GM12891 (cell line): ENCODE measurements around the gene ART4.

Experiments
- DNase-seq: peaks from one replicate; pipeline ENCODE4 v3.0.0; 2011; ENCODE audit warnings: low spot score; ENCODE audit not compliant: insufficient read length
- FAIRE-seq: peaks from 2 replicates; lab custom pipeline; 2011; peaks lifted over from hg19 to GRCh38; lab: Jason Lieb, UNC
- PAX5 ChIP-seq: IDR thresholded peaks from 2 replicates; pipeline ENCODE4 v1.6.1; 2011; ENCODE audit warnings: low read length, moderate library complexity, mild to moderate bottlenecking; ENCODE audit not compliant: insufficient read depth, severe bottlenecking
- POLR2A ChIP-seq: IDR thresholded peaks from 2 replicates; pipeline ENCODE4 v1.6.1; 2011; ENCODE audit warnings: low read depth, low read length, control low read depth
- POLR2AphosphoS5 ChIP-seq: IDR thresholded peaks from 2 replicates; pipeline ENCODE4 v1.6.1; 2011; ENCODE audit warnings: low read depth, low read length, control low read depth
- POU2F2 ChIP-seq: IDR thresholded peaks from 2 replicates; pipeline ENCODE4 v1.6.1; 2011; ENCODE audit warnings: low read depth, mild to moderate bottlenecking, control low read depth, low read length, moderate library complexity
- SPI1 ChIP-seq: IDR thresholded peaks from 2 replicates; pipeline ENCODE4 v1.6.1; 2011; ENCODE audit warnings: low read depth, low read length, control low read depth
- TAF1 ChIP-seq: IDR thresholded peaks from 2 replicates; pipeline ENCODE4 v1.6.1; 2011; ENCODE audit warnings: low read depth, low read length, control low read depth

ART4 gene

DNA sequence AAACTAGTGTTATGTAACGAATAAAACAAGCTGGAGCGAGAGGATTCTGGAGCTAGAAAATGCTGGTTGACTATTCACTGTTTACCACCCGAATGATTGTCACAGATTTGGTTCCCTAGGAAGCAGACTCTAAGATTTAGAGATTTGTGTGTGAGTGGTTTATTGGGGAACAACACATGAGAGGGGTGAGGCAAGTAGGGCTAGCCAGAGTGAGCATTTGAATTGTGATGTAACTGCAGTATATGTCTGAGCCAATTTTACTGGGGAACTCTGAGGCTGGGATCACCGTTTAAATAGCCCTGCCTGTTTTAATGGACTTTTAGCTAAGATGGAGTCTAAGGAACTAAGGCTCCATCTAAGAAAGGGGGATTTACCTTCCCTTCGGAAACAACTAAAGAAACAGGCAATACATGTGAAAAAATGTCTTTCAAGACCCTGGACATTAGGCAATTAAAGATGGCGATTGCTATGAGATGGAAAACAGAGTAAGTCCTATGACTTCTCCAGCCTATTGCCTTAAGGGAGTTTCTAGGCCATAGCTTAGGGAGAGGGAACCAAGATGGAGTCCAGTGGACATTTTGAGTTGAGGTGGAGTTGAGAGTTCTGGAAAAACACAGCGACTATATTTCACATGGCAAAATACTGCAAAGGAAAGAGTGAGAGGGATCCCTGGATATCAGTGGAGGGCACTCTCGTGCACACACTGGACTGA is 36.1 kb upstream of the ART4 start:
- DNase-seq (no peak), FAIRE-seq (no peak)
- TF ChIP-seq TAF1 = no peak
- no peak for TF ChIP-seq POLR2AphosphoS5
- TF ChIP-seq POU2F2 = no peak
- TF ChIP-seq POLR2A = no peak
- TF ChIP-seq PAX5 = no peak
- no peak for TF ChIP-seq SPI1

- TF ChIP-seq SPI1 (no peak), POLR2AphosphoS5 (no peak), PAX5 (no peak), TAF1 (no peak), POU2F2 (no peak), POLR2A (no peak)
- FAIRE-seq = no peak
- DNase-seq = no peak
These were observed 35.2 kb upstream of the ART4 start for GRCh38 chr12:14878488-14878887.

- DNase-seq (no peak), FAIRE-seq (peak; percentile 16)
- TF ChIP-seq POLR2A (no peak), PAX5 (no peak), SPI1 (no peak), TAF1 (no peak), POU2F2 (no peak), POLR2AphosphoS5 (no peak)
These were observed 33.5 kb upstream of the ART4 start for GRCh38 chr12:14876833-14877232.

DNA sequence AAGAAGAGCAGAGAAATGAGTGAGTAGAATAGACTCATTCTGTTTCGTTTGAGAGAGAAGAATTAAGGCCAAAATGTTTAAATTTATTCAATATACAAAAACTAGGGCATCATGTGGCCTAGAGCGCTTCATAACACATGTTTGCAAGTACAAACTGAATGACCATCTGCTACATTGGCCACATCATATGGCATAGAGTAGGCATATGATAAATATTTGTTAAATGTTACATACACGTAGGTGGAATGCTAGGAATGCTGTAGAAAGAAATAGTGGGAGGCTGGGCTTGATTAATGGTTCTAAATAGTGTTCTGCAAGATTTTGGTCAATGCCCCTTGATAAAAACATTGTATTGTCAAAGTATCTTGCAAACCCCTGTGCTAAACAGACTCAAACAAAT is 31.6 kb upstream of the ART4 start:
- TF ChIP-seq POU2F2 (no peak), TAF1 (no peak), SPI1 (no peak), POLR2A (no peak), PAX5 (no peak), POLR2AphosphoS5 (no peak)
- FAIRE-seq (no peak), DNase-seq (no peak)

DNA sequence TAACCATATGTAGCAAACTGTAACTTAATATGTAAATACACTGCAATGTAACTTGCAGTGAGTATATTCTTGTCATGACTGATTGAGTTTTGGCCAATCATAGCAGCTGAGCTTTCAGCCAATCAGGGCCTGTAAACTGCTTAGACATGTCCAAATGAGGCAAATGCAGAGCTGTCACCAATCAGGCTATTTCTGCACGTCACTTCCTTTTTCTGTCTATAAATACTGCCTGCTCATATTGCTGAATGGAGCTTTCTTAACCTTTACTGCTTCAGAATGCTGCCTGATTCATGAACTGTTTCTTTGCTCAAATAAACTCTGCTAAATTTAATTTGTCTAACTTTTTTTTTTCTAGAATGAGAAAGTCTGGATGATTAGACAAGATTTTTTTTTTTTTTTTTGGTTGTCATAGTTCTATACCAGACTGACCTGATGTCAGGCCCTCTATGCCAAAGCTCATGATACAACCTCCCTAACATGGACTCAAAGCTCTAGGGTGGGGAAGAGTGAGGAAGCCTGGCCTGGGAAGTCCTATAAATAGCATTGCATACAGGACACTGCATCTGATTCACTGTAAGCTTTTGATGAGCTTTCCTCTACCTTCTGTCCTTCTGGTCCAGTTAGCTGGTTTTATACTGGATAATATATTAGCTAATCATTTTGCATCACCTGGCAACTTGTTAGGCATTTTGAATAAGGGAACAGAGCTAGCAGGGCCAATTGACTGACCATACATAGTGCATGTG is 30.3 kb upstream of the ART4 start:
- FAIRE-seq (peak; percentile 5), DNase-seq (no peak)
- TF ChIP-seq POLR2AphosphoS5 (no peak), POLR2A (no peak), SPI1 (peak; percentile 34; the same call in 1 of the 2 replicates)

- TF ChIP-seq POU2F2 (no peak), POLR2AphosphoS5 (no peak), SPI1 (no peak), PAX5 (no peak), TAF1 (no peak), POLR2A (no peak)
- DNase-seq (no peak), FAIRE-seq (no peak)
These were observed 28.6 kb upstream of the ART4 start for GRCh38 chr12:14871886-14872285.

GRCh38 chr12:14871247-14871646 is 27.9 kb upstream of the ART4 start:
- FAIRE-seq = no peak
- no peak for DNase-seq

GRCh38 chr12:14868916-14869506 is 25.7 kb upstream of the ART4 start:
- TF ChIP-seq TAF1 (no peak), SPI1 (no peak), PAX5 (no peak), POU2F2 (no peak), POLR2A (no peak), POLR2AphosphoS5 (no peak)
- no peak for FAIRE-seq
- no peak for DNase-seq

More at GRCh38 chr12:14871247-14871646, 27.9 kb upstream of the ART4 start:
- TF ChIP-seq POLR2A = no peak

GRCh38 chr12:14860490-14860889 is 17.2 kb upstream of the ART4 start:
- DNase-seq (no peak), FAIRE-seq (no peak)
- no peak for TF ChIP-seq SPI1
- no peak for TF ChIP-seq POLR2A
- no peak for TF ChIP-seq PAX5
- TF ChIP-seq POU2F2 = no peak
- no peak for TF ChIP-seq TAF1
- no peak for TF ChIP-seq POLR2AphosphoS5

DNA sequence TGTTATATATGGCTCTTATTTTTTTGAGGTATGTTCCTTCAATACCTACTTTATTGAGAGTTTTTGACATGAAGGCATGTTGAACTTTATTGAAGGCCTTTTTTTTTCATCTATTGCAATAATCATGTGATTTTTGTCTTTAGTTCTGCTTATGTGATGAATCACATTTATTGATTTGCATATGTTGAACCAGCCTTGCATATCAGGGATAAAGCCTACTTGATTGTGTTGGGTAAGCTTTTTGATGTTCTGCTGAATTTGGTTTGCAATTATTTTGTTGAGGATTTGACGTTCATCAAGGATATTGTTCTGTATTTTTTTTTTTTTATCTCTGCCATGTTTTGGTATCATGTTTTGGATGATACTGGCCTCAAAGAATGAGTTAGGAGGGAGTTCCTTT is 15.2 kb upstream of the ART4 start:
- FAIRE-seq (no peak), DNase-seq (no peak)
- TF ChIP-seq TAF1 (no peak), SPI1 (no peak), POLR2AphosphoS5 (no peak), POU2F2 (no peak), POLR2A (no peak), PAX5 (no peak)
